ENCODE results near the gene CEP192.

Gene CEP192, protein sequence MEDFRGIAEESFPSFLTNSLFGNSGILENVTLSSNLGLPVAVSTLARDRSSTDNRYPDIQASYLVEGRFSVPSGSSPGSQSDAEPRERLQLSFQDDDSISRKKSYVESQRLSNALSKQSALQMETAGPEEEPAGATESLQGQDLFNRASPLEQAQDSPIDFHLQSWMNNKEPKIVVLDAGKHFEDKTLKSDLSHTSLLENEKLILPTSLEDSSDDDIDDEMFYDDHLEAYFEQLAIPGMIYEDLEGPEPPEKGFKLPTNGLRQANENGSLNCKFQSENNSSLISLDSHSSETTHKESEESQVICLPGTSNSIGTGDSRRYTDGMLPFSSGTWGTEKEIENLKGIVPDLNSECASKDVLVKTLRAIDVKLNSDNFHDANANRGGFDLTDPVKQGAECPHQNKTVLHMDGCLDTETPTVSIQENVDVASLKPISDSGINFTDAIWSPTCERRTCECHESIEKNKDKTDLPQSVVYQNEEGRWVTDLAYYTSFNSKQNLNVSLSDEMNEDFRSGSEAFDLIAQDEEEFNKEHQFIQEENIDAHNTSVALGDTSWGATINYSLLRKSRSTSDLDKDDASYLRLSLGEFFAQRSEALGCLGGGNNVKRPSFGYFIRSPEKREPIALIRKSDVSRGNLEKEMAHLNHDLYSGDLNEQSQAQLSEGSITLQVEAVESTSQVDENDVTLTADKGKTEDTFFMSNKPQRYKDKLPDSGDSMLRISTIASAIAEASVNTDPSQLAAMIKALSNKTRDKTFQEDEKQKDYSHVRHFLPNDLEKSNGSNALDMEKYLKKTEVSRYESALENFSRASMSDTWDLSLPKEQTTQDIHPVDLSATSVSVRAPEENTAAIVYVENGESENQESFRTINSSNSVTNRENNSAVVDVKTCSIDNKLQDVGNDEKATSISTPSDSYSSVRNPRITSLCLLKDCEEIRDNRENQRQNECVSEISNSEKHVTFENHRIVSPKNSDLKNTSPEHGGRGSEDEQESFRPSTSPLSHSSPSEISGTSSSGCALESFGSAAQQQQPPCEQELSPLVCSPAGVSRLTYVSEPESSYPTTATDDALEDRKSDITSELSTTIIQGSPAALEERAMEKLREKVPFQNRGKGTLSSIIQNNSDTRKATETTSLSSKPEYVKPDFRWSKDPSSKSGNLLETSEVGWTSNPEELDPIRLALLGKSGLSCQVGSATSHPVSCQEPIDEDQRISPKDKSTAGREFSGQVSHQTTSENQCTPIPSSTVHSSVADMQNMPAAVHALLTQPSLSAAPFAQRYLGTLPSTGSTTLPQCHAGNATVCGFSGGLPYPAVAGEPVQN (N-terminal part only)

DNA sequence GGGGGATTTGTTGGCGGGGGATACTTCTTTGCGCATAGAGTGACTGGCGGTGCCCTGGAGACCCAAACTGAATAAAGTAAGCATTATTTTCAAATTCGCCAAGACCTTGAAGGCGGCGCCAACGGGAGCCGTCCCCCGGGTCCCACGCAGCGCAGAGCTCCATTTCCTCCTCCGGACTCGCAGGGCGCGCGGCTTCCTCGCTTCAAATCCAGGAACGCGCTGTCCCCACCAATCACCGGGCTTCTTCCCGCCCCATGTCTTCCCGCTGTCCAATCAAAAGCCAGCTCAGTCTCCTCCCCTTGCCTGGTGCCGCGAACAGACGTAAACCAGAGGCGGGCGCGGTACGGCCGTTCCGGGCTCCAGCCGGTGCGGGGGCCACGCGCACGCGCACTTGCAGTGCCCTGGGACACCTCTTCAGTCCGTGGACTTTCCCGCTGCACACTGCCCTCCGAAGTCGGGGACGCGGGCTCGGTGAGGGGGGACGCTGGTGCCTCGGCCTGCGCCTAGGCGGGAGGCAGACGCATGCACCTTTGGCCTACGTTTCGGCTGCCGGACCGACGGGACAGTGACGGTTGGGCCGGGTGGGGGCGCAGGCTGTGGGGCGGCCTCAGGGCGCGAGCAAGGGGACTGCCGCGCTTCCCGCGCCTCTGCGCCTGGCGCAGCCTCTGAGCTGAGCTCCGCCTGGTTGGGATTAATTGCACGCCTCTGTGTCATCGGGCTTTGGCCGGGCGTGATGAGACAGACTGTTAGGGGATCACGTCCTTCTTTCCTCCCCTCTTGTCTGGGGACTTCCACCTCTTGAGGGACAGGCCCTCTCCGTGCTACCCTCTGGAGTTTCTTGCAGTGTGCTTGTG, at the start of gene CEP192:
TSS of gene CEP192 (plus strand) at position 396 of the 854 bp plus-strand sequence. CDS start 8,063 bp downstream, outside the sequence.
- Histone ChIP-seq H3K36me3 (ENCODE audit: control insufficient read depth, insufficient read depth, low read length) (no peaks in the 10 kb centered on the region), H2AFZ (peak within 1 kb of the TSS; percentile 90), H3K79me2 (peaks cover 39% of the 10 kb centered on the region), H3K27me3 (ENCODE audit: control insufficient read depth, insufficient read depth, low read length) (no peaks in the 10 kb centered on the region), H3K9ac (no peak within 1 kb of the TSS), H3K4me3 (ENCODE audit: low read depth, low read length) (peak within 1 kb of the TSS; percentile 94), H3K4me2 (ENCODE audit: low read length) (peak within 1 kb of the TSS; percentile 80), H3K4me1 (peaks cover 12% of the 10 kb centered on the region), H3K27ac (peak within 1 kb of the TSS; percentile 45), H3K9me3 (ENCODE audit: control insufficient read depth, low read length) (no peaks in the 10 kb centered on the region)
- TF ChIP-seq, protein P1, sequence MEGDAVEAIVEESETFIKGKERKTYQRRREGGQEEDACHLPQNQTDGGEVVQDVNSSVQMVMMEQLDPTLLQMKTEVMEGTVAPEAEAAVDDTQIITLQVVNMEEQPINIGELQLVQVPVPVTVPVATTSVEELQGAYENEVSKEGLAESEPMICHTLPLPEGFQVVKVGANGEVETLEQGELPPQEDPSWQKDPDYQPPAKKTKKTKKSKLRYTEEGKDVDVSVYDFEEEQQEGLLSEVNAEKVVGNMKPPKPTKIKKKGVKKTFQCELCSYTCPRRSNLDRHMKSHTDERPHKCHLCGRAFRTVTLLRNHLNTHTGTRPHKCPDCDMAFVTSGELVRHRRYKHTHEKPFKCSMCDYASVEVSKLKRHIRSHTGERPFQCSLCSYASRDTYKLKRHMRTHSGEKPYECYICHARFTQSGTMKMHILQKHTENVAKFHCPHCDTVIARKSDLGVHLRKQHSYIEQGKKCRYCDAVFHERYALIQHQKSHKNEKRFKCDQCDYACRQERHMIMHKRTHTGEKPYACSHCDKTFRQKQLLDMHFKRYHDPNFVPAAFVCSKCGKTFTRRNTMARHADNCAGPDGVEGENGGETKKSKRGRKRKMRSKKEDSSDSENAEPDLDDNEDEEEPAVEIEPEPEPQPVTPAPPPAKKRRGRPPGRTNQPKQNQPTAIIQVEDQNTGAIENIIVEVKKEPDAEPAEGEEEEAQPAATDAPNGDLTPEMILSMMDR (IDR thresholded peaks at IDR 0.05), result no peak

DNA sequence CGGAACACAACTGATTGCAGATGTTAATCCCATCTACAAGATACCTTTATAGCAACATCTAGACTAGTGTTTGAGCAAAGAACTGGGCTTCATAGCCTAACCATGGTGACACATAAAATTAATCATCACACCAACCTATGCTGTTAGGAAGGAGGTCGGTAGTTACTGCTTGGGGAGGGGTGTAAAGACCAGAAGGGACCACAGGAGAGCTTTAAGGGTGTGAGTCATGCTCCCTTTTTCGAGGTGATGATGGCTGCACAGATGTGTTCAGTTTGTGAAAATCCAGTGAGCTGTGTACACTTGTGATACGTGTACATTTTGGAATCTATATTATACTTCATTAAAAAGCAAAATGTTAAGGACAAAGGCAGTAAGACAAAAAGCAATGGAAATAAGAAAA, 47.9 kb upstream of the CEP192 start:
- H3K4me1 ChIP-seq, result peaks cover 8% of the 10 kb centered on the region
- no peaks in the 10 kb centered on the region for H3K9me3 ChIP-seq (ENCODE audit: control insufficient read depth, low read length)
- H3K9ac ChIP-seq, result no peak overlapping the region
- no peaks in the 10 kb centered on the region for H3K79me2 ChIP-seq
- no peak overlapping the region for H3K4me2 ChIP-seq (ENCODE audit: low read length)
- H3K4me3 ChIP-seq (ENCODE audit: low read depth, low read length), result no peak overlapping the region
- no peak overlapping the region for H3K27ac ChIP-seq
- no peaks in the 10 kb centered on the region for H3K36me3 ChIP-seq (ENCODE audit: control insufficient read depth, insufficient read depth, low read length)
- no peaks in the 10 kb centered on the region for H3K27me3 ChIP-seq (ENCODE audit: control insufficient read depth, insufficient read depth, low read length)
- no peak overlapping the region for H2AFZ ChIP-seq
- TF ChIP-seq, protein P1 (IDR thresholded peaks at IDR 0.05), result no peak

DNA sequence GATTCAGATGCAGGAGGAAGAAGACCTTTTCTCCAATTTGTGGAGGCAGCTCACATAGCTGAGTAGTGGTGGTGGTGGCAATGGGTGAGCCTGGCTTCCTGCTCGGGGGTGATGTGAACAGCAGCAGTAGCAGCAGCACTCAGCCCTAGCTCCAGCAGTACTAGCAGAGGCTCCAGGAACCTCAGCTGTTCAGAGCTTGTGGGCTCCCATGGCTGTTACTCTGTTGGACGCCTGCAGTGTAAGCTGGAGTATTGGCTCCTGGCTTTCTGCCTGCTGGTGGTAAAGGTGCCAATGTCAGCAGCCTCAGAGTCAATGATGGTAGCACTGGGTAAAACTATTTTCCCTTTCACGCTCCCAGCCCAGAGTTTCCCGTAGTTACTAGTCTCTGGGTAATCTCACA, 46.5 kb upstream of the CEP192 start:
- Histone ChIP-seq H3K27ac (no peak overlapping the region), H3K4me3 (ENCODE audit: low read depth, low read length) (no peak overlapping the region), H3K4me2 (ENCODE audit: low read length) (peak overlapping the region; percentile 17), H3K9ac (no peak overlapping the region), H3K4me1 (peaks cover 8% of the 10 kb centered on the region), H3K36me3 (ENCODE audit: control insufficient read depth, insufficient read depth, low read length) (no peaks in the 10 kb centered on the region), H2AFZ (peak overlapping the region; percentile 51), H3K79me2 (peaks cover 3% of the 10 kb centered on the region), H3K27me3 (ENCODE audit: control insufficient read depth, insufficient read depth, low read length) (no peaks in the 10 kb centered on the region), H3K9me3 (ENCODE audit: control insufficient read depth, low read length) (no peaks in the 10 kb centered on the region)
- TF ChIP-seq, protein P1 (IDR thresholded peaks at IDR 0.05), result no peak

All from parathyroid adenoma (tissue), 2 donors.